Measurements from ENCODE around the gene SSBP3. TPM values are rescaled to one million over a fixed set of nuclear protein-coding genes. Genes with fewer than 3 reads are reported as not detected.

SSBP3 gene
- total and polyA plus RNA-seq, 2 of the 13 experiments (the other 11 are each of a cell fraction or from before 2014, with no cell fraction given), result 8.5 to 17.6 TPM

DNA sequence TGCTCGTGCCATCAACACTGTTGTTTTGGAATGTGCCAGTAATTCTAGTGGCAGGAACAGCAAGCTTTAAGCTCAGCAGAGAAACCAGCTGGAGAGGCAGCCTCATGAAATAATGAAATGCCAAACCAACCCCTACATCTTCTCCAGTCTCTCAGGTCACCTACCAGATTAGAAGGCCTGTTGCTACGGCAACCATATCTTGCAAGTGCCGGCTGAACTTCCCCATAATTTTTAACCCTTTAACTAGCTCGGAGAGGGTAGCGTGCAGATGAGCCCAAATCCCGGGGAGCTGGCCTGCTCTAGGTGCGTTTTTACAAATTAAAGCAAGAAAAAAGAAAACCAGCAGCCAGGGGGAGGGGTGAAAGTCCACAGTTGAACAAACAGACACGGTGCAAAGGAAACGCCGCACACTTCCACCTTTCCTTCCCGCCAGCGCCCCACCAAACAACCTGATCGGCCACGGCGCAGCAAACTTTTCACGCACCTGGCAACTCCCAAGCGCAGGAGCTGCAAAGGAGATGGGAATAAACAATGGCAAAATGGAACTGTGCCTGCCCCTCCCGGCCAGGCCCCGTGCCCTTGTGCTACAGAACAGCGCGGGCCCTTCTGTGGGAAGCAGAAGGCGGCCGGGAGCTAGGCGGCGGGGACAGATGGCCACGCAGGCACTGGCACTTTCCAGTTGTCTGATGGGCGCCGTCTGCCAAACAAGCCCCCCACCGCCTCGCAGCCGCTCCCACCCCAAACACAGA is 50.1 kb downstream of the SSBP3 start (continued):
- TF ChIP-seq ZNF597 (CRISPR knock-in tag; IDR thresholded peaks at IDR 0.05) (no peak), SCMH1 (CRISPR knock-in tag; IDR thresholded peaks at IDR 0.05; ENCODE audit: borderline replicate concordance) (no peak), ZNF629 (CRISPR knock-in tag; conservative IDR thresholded peaks at IDR 0.05) (no peak), ARNTL (CRISPR knock-in tag; IDR thresholded peaks at IDR 0.05) (0 out of 2 replicates have a peak, but pooled peaks have one; percentile 18), ZMAT3 (CRISPR knock-in tag; conservative IDR thresholded peaks at IDR 0.05) (peak; percentile 46; the same call in 1 of the 2 replicates), POLR2G (IDR thresholded peaks at IDR 0.05; ENCODE audit: low read depth, low read length) (peak; percentile 54; the same call in 1 of the 2 replicates), HNRNPLL (IDR thresholded peaks at IDR 0.05; ENCODE audit: low read depth, low read length, poor library complexity, severe bottlenecking) (peak; percentile 70), ATAD3A (CRISPR knock-in tag; IDR thresholded peaks at IDR 0.05) (no peak), ZNF33A (CRISPR knock-in tag; IDR thresholded peaks at IDR 0.05; ENCODE audit: borderline replicate concordance) (no peak), ZNF782 (CRISPR knock-in tag; IDR thresholded peaks at IDR 0.05; ENCODE audit: borderline replicate concordance) (no peak), KLF13 (CRISPR knock-in tag; IDR thresholded peaks at IDR 0.05) (no peak), ASH2L (IDR thresholded peaks at IDR 0.05; ENCODE audit: insufficient read length, low read depth, low read length) (peak; percentile 55), PLRG1 (conservative IDR thresholded peaks at IDR 0.05) (no peak), ZNF550 (CRISPR knock-in tag; IDR thresholded peaks at IDR 0.05; ENCODE audit: borderline replicate concordance) (no peak), ZSCAN31 (CRISPR knock-in tag; IDR thresholded peaks at IDR 0.05; ENCODE audit: low read depth) (no peak), ZNF75D (CRISPR knock-in tag; IDR thresholded peaks at IDR 0.05; ENCODE audit: borderline replicate concordance) (no peak), ZFP91 (CRISPR knock-in tag; IDR thresholded peaks at IDR 0.05; ENCODE audit: borderline replicate concordance) (no peak; the same call in 1 of the 2 replicates), PHF21A (CRISPR knock-in tag; IDR thresholded peaks at IDR 0.05) (peak; percentile 53; the same call in 1 of the 2 replicates), ZNF460 (CRISPR knock-in tag; IDR thresholded peaks at IDR 0.05; ENCODE audit: borderline replicate concordance) (no peak), ZNF468 (CRISPR knock-in tag; IDR thresholded peaks at IDR 0.05) (no peak)
- TF ChIP-seq, protein P1, sequence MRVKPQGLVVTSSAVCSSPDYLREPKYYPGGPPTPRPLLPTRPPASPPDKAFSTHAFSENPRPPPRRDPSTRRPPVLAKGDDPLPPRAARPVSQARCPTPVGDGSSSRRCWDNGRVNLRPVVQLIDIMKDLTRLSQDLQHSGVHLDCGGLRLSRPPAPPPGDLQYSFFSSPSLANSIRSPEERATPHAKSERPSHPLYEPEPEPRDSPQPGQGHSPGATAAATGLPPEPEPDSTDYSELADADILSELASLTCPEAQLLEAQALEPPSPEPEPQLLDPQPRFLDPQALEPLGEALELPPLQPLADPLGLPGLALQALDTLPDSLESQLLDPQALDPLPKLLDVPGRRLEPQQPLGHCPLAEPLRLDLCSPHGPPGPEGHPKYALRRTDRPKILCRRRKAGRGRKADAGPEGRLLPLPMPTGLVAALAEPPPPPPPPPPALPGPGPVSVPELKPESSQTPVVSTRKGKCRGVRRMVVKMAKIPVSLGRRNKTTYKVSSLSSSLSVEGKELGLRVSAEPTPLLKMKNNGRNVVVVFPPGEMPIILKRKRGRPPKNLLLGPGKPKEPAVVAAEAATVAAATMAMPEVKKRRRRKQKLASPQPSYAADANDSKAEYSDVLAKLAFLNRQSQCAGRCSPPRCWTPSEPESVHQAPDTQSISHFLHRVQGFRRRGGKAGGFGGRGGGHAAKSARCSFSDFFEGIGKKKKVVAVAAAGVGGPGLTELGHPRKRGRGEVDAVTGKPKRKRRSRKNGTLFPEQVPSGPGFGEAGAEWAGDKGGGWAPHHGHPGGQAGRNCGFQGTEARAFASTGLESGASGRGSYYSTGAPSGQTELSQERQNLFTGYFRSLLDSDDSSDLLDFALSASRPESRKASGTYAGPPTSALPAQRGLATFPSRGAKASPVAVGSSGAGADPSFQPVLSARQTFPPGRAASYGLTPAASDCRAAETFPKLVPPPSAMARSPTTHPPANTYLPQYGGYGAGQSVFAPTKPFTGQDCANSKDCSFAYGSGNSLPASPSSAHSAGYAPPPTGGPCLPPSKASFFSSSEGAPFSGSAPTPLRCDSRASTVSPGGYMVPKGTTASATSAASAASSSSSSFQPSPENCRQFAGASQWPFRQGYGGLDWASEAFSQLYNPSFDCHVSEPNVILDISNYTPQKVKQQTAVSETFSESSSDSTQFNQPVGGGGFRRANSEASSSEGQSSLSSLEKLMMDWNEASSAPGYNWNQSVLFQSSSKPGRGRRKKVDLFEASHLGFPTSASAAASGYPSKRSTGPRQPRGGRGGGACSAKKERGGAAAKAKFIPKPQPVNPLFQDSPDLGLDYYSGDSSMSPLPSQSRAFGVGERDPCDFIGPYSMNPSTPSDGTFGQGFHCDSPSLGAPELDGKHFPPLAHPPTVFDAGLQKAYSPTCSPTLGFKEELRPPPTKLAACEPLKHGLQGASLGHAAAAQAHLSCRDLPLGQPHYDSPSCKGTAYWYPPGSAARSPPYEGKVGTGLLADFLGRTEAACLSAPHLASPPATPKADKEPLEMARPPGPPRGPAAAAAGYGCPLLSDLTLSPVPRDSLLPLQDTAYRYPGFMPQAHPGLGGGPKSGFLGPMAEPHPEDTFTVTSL (CRISPR knock-in tag; IDR thresholded peaks at IDR 0.05; ENCODE audit: borderline replicate concordance), result peak; percentile 35; the same call in 1 of the 2 replicates
